NCI-H1694 treated with DMSO at 0.1 percent for 48 hours (cell line): Measurements from ENCODE around the gene PARP12.

Source experiments
- DNase-seq: peaks from one replicate; lab custom pipeline; 2025; lab: John Stamatoyannopoulos, UW

The PARP12 gene

DNA sequence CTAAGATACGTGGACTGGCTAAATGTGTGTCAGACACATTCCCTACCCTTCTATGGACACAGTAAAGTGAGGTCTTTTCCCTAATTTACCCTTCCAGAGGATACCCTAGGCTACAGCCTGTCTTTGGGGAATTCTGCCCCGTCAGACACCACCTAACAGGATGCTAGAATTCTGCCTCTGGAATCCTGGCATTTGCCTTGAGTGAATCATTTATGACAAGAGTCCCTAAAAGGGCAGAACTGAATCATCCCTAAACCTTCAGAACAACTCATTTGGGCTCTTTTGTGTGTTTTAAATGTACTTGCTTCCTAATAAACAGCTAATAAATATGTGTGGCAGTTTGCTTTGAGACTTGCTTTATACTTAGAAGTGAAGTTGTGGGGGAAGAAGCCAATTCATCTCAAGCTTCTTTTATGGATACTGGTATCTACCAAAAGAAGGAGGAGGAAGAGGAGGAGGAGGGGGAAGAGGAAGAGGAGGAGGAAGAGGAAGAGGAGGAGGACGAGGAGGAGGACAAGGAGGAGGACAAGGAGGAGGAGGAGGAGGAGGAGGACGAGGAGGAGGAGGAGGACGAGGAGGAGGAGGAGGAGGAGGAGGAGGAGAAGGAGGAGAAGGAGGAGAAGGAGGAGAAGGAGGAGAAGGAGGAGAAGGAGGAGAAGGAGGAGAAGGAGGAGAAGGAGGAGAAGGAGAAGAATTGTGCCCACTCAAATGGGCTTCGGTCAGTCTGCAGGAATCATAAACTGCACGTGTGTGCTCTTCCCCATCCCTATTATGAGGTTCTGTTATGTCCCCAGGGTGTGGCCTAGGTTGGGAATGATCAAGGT, 27.1 kb downstream of the PARP12 start:
- no peak for DNase-seq

- no peak for DNase-seq
These were observed 28.3 kb downstream of the PARP12 start for GRCh38 chr7:140034421-140034820.

- DNase-seq = no peak
These were observed 28.9 kb downstream of the PARP12 start for GRCh38 chr7:140033779-140034363.

DNA sequence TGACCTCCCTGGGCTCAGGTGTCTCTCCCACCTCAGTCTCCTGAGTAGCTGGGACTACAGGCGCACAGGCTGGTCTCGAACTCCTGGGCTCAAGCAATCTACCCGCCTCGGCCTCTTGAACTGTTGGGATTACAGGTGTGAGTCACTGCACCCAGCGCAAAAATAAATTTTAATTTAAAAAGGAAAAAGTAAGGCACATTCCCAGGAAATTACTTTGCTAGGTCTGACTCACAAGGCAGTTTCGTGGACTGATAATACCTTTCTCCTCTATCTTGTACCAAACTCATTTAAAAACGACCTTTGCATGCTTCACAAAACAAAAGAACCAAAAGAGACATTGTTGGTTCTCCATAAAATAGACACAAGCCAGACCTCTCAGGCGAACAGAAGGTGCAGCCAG, 29.7 kb downstream of the PARP12 start:
- no peak for DNase-seq

DNA sequence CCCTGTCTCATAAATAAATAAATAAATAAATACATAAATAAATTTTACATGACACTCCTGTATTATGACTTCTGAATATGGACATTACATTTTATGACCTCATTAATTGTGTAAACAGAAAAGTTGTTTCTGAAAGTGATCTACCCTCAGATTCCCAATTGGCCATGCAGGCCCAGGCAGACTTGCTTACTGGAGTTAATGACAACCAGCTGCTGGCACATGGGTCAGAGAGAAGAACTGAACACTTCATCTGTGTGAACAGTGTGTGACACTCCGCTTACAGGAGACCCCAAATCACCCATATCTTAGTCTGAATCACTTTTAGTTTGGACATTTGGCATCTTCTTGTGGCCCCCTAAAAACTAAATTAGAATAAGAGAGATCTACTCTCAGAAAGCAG, 31.4 kb downstream of the PARP12 start:
- DNase-seq = no peak

- no peak for DNase-seq
These were observed 33.7 kb downstream of the PARP12 start for GRCh38 chr7:140029072-140029471.

DNA sequence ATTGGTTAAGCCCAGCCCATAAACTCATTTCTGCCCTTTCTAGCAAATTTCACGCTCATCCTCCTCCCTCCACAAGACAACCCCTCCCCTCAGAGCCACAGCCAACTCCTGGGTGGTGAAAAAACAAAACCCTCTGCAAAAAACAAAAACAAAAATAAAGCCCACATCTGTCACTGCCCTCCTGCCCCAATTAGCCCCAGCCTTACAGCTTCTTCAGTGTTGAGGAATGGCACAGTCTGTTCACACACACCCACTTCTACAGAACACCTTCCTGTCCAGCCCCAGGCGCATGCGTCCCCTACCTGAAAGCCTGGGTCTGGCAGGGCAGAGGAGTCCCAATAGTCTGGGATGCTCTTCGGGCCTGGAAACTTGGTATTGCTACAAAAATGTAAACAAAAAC, 34.4 kb downstream of the PARP12 start:
- DNase-seq = no peak

DNA sequence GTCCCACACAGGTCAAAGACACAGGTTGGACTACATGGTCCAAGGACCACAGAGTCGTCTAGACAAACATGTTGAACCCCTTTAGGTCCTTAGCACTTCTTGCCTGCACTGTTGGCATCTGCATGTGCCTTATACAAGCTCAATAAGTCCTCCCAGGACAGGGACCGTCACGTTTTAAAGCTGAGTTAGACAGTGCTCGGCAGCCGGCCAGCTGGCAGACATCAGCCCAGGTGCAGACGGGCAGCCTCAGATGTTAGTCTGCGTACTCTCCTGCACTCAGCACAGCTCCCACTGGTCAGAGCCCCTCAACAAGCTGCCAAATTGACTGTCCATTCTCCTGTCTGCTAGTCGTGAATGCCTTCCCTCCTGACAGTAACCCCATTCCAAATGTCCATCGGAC, 34.9 kb downstream of the PARP12 start:
- no peak for DNase-seq

- DNase-seq = no peak
These were observed 35.8 kb downstream of the PARP12 start for GRCh38 chr7:140026935-140027334.

- DNase-seq = no peak
These were observed 36.8 kb downstream of the PARP12 start for GRCh38 chr7:140025814-140026433.

GRCh38 chr7:140025241-140025640, 37.5 kb downstream of the PARP12 start:
- no peak for DNase-seq

DNA sequence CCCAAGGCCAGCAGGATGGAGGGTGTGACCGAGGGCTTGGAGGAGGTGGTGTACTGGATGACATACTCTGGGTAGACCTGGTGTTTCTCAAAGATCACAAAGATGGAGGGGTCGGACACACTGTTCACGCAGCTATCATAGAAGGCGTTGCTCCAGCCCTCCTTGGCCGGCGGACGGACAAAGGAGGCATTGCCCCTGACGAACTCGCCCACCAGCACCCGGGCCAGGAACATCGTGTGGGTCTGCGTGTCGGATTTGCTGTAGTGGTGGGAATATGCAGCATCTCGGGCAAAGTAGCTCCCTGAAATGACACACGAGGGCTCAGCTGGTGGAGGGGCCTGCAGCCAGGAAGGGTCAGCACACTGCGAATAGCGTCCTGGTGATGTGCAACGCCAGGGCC, 38.2 kb downstream of the PARP12 start:
- DNase-seq = no peak

DNA sequence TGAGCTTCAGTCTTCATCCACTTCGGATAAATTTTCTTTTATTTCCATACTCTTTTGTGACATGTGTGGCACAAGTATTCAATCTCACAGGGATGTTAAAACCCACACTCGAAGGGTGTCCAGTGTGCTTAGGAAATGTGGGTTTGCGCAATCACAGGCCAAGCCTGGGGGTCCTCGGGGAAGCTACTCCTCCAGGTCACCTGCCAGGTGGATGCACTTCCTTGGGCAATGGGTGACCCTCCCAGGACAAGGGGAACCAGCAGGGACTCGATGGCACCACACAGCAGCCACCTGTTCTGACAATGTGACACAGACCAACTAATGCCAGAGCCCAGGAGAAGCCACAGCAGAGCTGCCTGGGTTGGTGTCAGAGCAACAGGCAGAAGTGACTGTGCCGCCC, 39.0 kb downstream of the PARP12 start:
- DNase-seq = no peak

DNA sequence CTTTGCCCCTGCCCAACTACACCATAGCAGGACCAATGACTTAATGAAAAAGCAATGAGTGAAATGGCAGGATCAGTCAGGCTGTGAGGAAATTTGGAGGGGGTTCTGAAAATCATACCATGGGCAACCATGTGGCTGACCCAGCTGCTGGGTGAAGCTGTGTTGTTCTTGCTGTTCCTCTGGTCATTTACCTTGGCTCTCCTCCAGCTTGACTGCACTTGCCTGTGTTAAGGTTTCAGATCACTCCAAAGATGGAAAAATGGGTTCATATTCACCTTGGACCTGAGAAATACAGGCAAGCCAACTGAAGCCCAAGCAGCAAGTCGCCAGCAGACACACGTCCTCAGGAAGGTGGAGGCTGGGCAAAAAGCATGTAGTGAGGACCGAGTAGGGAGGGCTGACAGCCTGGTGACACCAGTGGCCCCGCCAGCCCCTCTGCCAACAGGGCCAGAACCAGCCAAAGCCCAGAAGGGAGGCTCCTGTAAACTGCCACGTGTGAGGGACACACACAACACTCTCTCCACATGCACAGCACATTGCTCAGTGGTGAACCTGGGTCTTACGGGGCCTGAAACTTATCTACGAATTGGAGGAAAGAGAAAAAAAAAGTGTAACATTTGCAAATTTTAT, 40.1 kb downstream of the PARP12 start:
- DNase-seq = no peak

DNA sequence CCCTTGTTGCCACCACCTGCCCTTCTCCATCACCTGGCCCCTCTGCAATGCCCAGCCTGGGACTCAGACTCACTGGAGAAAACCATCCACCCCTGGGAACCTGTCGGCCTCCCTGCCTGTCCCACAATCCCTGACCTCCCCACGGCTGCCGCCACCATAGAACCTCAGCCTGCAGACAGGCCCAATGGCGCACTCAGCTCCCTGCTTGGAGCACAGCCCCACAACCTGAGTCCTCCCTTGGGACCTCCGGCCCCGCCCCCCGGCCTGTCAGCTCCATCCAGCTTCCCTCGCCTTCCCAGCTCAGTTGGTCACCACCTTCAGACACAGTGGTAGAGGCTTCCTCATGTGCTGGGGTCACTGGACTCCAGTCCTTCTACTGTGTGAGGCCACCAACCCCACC, 41.1 kb downstream of the PARP12 start:
- no peak for DNase-seq

DNA sequence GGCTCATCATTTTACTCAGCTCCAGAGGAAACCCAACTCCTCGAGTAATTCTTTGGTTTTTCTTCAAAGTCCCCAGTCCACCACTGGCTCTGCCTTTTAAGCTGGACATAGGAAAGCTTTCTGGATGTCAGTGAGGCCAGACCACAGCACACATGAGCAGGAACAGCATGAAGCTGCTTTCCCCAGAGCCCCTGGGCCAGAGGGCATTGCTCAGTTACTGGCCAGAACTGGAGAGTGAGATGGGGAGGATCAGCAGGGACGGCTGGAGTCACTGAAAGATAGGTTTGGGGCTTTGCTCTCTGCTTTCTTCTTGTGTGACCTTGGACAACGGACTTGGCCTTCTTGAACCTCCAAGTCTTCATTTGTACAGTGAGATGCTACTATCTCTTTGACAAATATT, 43.1 kb downstream of the PARP12 start:
- no peak for DNase-seq

DNA sequence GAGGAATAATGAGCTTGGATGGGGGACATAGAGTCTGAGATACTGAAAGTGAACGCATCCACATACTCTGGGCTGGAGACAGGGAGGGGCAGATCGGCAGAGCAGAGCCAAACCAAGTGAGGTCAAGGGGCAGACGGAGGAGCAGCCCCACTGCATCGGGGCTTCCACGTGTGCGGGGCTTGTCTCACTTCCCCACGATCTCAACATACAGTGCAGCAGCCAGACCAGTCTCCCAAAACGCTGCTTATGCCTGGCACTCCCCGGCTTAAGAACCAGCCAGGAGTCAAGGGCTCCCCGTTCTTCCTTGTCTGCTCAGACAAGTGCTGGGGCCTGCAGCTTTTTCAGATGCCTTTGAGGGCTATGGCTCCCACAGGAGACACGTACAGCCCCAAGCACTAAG, 43.6 kb downstream of the PARP12 start:
- no peak for DNase-seq

DNA sequence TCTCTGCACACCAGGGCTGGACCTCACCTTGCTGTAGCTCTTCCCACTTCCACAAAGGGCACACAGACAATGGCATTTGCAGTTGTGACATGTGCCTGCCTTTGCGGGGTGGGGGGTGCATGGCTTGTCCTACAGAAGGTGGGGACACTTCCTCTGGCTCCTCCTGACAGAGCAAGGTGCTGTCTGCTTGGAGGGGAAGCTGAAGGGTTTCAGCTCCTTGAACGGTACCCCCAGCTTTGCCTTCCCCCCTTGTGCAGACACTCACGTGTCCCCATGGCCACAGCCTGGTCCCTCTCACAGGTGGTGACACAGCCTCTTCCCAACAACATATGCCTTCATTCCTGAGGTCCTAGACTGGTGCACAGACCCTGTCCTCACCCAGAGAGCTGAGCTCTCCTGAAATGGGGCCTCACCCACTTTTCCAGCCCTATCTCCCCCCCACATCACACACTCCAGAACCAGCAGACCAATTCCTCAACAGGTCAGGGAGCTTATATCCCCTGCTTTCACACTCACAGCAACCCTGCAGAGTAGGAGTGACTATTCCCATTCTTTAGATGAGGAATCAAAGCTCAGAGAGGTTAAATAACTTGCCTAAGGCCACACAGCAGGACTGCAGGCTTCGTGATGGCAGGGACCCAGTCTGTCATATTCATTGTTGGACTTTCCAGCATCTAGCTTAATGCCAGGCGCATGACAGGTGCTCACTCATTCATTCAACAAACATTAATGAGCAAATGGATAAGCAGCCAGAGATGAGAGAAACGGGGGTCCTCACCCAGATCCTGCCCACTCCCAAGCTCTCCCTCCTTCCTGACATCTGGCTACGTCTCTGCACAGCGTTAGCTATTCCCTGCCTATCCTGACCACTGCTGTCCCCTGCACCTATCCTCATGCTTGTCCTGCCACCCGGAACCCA, 44.4 kb downstream of the PARP12 start:
- no peak for DNase-seq

GRCh38 chr7:140017543-140017942, 45.2 kb downstream of the PARP12 start:
- DNase-seq = no peak

DNA sequence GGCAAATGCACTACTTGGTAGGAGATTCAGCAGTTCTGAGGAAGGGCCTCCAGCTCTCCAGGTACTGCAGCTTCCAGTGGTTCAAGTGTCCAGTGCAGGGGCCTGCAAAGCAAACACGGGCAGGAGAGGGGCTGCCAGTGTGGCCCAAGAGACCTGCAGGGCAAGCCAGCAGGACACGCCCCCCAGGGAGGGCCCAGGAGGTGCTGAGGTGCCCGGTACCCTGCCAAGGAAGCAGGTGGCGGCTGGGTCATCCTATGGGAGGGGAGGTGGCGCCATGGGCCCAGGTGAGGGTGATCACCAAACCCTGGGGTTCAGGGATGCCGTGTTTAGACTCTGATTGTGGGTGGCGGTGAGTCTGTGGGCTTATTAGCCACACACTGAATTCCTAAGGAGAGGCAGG, 45.7 kb downstream of the PARP12 start:
- DNase-seq = no peak

DNA sequence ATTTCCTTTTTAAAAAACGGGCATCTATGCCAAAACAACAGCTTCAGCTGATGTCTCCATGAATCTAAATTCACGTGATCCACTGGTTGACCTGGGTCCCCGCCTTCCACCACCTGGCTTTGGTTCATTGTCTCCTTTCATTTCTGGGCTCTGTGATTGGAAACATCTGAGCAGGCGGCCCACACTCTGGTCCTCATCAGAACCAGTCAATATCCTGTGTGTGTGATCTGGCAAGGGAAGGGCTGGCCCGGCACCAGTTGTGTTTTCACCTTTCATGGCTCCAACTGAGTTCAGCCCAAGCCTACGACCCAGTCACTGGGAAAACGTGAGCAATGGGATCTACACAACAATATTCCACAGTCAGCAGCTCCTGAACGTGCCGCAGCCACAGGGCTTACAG, 46.2 kb downstream of the PARP12 start:
- DNase-seq = no peak

DNA sequence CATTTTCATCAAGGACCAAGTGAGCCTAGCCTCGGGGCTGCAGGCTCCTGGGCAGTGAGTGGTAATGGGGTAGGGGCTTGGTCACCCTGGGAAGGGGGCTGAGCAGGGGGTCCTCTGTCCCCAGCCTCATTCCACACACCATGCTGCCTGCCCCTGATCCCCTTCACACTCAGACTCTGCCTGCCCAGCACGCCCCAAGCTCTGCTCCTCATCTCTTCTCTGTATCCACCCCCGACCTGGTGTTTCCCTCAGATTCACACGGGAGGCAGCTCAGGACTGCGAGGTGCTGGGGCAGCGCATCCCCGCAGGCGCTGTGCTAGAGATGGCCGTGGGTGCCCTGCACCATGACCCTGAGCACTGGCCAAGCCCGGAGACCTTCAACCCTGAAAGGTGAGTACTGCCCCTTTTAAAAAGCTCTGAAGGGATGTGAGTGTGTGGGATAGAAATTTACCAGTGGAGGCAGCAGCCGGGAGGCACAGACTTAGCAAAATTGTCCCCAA, 47.2 kb downstream of the PARP12 start:
- no peak for DNase-seq
